Measurements from ENCODE around the gene EVX2.

GRCh38 chr2:176121190-176122051 lies 37.7 kb upstream of the EVX2 start:
- TF ChIP-seq CTCF (conservative IDR thresholded peaks at IDR 0.05) (no peak), ZFX (IDR thresholded peaks at IDR 0.05) (no peak)
